HG03039 (cell line): Measurements from ENCODE around the gene SSTR5.

Experiments used
- ATAC-seq: cut with Tn5 transposase; IDR thresholded peaks from one replicate; pipeline ENCODE4 v1.9.1; 2021; ENCODE audit warnings: mild to moderate bottlenecking, moderate library complexity; ENCODE audit not compliant: unreplicated experiment

Gene SSTR5

DNA sequence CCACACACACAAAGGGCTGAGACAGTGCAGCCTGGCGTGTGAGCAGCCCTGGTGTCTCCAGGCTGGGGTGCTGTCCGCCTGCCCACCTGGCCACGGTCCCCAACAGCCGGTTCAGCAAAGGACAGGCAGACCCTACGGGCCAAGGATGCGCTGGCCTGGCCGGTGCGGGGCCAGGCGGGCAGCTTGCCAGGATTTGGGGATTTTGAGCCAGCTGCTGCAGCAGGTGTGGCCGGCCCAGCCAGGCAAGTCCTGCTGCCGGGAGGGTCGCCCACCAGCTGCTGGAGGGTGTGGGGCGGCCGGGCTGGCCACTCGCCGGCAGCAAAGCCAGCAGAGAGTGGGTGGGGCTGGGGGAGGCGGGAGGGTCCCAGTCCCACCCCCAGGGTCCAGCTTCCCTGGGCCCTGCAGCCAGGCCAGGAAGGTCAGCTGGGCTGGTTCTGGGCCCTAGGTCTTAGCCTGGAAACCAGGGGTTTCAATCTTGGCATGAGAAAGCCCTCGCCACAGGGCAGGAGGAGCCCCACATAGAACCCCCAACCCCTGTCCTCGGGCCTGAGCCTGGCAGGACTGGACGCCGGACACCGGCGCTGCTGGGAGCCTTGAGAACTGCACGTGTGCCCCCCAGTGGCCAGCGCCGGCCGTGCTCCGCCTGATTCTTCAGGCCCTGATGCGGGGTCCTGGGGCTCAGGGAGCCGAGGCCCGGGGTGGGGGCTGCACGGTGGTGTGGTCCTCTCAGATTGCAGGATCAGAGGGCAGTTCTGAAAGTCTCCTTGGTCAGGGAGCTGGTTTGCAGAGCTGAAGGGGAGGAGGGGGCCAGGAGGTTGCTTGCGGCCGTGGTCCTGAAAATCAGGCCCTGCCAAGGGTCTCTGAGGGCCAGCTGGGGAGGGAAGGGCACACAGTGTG lies 17.6 kb upstream of the SSTR5 start:
- no peak for ATAC-seq

- ATAC-seq, result no peak
These were observed 17.0 kb upstream of the SSTR5 start for GRCh38 chr16:1055557-1055924.

GRCh38 chr16:1056196-1056595 lies 16.4 kb upstream of the SSTR5 start:
- ATAC-seq, result no peak

DNA sequence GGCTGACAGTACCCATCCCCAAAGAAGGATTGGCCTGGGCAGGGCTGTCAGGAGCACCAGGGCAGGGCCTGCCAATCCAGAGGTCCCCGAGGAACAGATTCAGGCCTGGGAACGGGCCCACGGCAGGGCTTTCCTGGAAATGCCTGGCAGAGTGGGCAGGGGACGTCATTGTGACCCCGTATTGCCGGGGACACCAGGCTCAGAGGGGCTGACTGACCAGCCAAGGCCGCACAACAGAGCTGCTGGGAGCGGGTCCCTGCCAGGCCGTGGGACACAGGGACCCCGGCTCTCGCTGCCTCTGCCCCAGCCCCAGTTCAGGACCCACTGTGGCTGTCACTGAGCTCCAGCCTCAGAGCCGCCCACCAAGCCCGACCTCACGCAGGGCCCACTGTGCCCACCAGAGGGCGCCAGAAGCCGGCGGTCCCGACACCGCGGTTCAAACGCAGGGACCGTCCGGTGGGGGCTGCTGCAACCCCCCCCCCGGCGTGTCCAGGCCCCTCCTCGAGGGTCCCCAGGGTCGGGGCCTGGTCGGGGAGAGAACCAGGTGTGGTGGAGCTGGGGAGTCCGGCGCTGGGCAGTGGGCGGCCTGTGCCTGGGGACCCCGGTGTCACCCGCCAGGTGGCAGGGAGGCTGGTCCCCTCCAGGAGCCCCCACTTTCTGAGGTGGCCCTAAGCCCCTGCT lies 15.2 kb upstream of the SSTR5 start:
- no peak for ATAC-seq

GRCh38 chr16:1058216-1058615 lies 14.3 kb upstream of the SSTR5 start:
- no peak for ATAC-seq

GRCh38 chr16:1059310-1059709 lies 13.2 kb upstream of the SSTR5 start:
- no peak for ATAC-seq

DNA sequence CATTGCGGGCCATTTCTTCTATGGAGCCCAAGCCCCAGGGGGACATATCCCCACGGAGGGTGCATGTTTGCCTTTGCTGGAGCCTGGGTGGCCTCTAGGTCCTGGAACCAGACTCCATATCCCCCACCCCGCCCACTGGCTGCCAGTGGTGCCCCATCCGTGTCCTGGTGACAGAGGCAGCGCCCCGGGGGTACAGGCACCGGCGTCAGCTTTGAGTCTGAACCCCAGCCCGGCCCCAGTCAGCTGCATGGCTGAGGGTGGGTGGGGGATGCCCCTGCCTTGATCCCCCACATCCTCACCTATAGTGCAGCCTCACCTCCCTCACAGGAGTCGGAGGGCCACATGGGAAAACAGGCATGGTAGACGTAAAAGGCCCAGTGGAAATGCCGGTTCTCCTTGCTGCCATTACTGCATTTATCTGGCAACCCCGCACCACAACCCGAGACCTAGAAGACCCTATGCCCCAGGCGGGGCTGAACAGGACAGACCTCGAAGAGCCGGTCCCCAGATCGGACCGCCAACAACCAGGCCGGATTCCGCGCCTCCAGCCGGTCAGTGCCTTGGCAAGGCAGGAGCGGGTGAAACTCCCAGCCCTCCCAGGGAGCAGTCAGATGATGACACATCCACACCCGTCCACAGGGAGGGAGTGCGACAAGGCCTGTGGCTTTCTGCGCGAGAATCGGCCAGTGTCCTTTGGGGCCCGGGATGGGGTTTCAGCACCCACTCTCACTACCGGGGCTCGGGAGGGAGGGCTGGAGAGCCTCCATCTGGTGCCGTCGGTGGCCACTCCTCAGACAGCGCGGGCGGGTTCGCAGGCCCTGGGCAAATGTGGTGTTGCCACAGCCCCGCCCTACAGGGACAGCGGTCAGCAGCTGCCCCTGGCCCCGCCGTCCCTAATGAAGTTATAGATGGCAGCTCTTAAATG lies 11.9 kb upstream of the SSTR5 start:
- ATAC-seq, result no peak

DNA sequence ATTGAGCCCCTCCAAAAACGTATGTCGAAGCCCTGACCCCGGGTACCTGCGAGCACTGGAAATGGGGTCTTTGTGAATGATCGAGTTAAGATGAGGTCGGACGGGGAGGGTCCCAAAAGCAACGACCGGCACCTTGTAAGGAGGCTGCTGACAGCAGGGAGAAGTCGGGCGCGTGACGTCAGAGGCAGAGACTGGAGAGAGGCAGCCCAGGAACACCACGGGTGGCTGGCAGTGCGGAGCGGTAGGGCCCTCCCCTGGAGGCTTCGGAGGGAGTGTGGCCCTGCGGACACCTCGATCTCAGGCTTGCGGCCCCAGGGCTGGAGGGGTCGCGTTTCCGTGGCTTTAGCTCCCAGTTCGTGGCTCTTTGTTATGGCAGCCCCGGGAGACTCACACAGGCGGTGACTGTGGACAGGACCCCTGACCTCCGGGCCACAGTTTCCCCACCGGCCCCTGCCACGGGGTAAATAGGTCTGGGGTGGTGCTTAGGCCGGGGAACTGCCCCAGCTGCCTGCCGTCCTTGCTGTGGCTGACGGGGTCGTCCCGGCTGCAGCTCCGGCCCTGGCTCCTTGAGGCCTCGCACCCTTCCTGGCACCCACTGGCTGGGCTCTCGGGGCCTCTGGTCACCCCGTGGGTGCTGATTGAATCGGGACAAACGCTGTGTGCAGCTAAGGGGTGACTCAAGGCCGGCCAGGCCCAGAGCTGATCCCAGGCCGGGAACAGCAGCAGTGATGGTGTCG lies 10.6 kb upstream of the SSTR5 start:
- no peak for ATAC-seq

- no peak for ATAC-seq
These were observed 9.7 kb upstream of the SSTR5 start for GRCh38 chr16:1062895-1063294.

DNA sequence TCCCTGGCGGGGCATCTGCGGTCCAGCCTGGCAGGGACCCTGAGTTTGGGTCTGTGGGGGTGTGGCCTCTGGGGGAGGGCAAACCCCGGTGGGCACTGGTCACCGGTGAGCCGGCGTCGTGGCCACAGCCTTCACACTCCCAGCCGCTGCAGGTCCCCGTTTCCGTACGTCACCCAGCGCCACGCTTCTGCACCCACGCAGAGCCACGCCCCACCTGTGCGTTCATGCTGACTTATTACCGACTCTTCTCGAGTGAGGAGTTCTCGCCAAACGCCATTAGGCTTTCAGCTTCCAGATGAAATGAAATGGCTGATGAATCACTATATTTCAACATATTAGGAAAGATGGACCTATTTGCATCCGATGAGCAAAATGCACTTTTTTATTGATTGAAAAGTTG lies 8.8 kb upstream of the SSTR5 start:
- ATAC-seq, result no peak

DNA sequence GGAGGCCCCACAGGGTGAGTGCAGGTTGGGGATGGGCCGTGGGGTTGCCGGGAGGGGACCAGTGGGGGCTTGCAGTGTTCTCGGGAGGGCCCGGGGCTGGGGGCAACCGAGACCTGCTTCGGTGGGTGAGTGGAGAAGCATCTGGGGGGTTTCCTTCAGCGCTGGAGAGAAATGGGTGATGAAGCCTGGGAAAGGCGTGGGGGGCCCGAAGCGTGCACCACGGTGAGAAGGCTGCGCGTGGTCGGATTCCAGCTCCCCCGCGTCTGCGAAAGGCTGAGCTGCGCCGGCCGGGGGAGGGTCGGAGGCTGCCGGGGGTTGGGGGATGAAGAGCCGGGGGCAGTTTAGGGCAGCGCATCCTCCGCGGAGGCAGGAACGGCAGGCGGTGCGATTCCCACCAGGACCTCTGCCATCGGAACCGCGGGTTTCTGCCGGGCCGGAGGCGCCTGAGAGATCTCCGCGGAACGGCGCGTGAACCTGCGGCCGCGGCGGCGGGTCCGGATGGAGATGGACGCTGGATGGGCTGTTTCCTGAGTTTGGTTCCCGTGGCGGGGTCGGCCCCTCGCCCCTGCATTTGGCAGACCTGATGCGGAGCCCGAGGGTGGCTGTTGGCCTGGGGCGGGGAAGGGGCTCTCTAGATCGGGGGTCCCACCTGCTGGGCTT lies 6.9 kb upstream of the SSTR5 start:
- ATAC-seq, result no peak

- ATAC-seq, result no peak
These were observed 5.9 kb upstream of the SSTR5 start for GRCh38 chr16:1066584-1067172.

- ATAC-seq, result no peak
These were observed 4.9 kb upstream of the SSTR5 start for GRCh38 chr16:1067629-1068028.

DNA sequence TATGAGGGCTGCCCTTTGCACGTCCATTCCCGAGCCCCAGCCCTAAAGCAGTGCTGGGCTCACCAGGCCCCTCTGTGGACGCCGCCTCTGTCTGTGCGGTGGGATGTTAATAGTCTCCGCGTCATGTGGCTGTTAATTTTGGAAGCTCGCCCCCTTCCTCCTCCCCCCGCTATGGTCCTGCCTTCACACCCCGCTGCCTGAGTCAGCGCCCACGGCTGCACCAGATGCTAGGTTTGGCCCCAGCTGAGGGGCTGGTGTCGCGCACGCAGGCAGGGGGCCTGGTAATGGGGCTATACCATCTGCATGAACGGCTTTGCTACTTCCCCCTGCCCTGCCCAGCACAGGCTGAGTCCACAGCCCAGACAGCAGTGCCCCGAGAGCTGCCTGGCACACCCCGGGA lies 4.1 kb upstream of the SSTR5 start:
- no peak for ATAC-seq

- no peak for ATAC-seq
These were observed 3.4 kb upstream of the SSTR5 start for GRCh38 chr16:1069154-1069553.

DNA sequence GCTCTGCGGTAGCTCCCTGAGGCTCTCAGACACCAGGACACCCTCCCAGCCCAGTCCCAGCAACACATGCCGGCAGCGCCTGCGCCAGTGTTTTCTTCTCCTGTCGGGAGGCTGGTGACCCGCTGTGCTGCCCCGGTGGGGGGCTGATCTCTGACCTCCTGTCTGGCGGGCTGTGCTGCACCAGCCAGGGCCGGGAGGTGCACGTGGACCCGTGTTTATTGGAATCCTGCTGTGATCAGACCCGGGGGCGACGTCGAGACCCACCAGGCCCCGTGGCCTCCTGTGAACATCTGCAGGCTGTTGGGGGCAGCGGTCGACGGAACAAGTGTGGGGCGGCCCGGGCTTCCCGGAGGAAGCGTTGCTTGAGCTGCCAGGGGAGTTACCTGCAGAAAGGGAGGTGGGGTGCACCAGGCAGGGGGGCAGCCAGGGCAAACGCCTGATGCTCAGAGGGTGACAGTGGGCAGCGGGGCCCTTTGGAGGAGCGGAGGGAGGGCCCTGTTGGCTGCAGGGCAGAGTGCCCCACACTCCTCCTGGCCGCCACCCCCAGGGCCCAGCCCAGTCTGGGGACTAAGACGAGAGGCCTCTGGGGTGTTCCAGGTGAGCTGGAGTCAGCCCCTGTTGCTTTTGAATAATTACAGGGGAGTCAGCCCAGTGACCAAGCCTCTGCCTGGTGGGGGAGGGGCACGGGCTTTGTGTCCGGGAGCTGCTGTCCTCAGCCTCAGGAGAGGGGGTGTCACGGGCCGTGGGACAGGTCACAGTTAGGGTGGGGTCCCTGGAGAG lies 2.3 kb upstream of the SSTR5 start:
- no peak for ATAC-seq

- ATAC-seq, result no peak
These were observed 1.6 kb upstream of the SSTR5 start for GRCh38 chr16:1070864-1071408.

- ATAC-seq, result no peak
These were observed 854 bp upstream of the SSTR5 start for GRCh38 chr16:1071561-1072225.
